A673 (cell line): ENCODE results near the gene SPATA4. TPM values are rescaled to one million over a fixed set of nuclear protein-coding genes. Genes with fewer than 3 reads are reported as not detected.

Source experiments
- BruUV-seq: library from RNA; stranded (reverse); fragments of 400-500 nt; replicated peaks from 2 replicates; lab custom pipeline; 2021; lab: Mats Ljungman, UMichigan
- CTCF ChIA-PET: fragments of 300-600 bp; sonication (Branson Sonifier 250); formaldehyde crosslinking; loops from one replicate; lab custom pipeline; 2022; ENCODE audit warnings: antibody characterized with exemption; lab: Charles Lee
- POLR2A ChIA-PET: fragments of 300-600 bp; sonication (Branson Sonifier 250); formaldehyde crosslinking; loops from one replicate; lab custom pipeline; 2022; ENCODE audit warnings: antibody characterized with exemption; ENCODE audit not compliant: low non-redundant PET; lab: Charles Lee
- DNase-seq: peaks from one replicate; pipeline ENCODE4 v3.0.0-alpha.2; 2015; ENCODE audit warnings: low spot score
- H3K27ac ChIP-seq: fragments of 200-600 bp; sonication (generic); 2 replicates; pipeline ENCODE4 v1.5.1; 2016; ENCODE audit warnings: mixed run types, low read depth, mild to moderate bottlenecking, mixed read lengths, antibody characterized with exemption, low read length; ENCODE audit not compliant: poor library complexity, severe bottlenecking
- H3K27me3 ChIP-seq: fragments of 200-600 bp; sonication (generic); replicated peaks from 2 replicates; pipeline ENCODE4 v1.6.1; 2017; ENCODE audit warnings: mixed run types, low read depth, mild to moderate bottlenecking, mixed read lengths, antibody characterized with exemption, low read length; ENCODE audit not compliant: insufficient read depth, poor library complexity
- H3K36me3 ChIP-seq: fragments of 200-600 bp; sonication (generic); 2 replicates; pipeline ENCODE4 v1.6.1; 2016; ENCODE audit warnings: mixed run types, mild to moderate bottlenecking, mixed read lengths, antibody characterized with exemption, low read length; ENCODE audit not compliant: insufficient read depth, poor library complexity, severe bottlenecking
- H3K4me1 ChIP-seq: fragments of 200-600 bp; sonication (generic); 2 replicates; pipeline ENCODE4 v1.6.1; 2017; ENCODE audit warnings: mixed run types, mild to moderate bottlenecking, mixed read lengths, antibody characterized with exemption, low read length; ENCODE audit not compliant: insufficient read depth, poor library complexity, severe bottlenecking
- H3K4me3 ChIP-seq: fragments of 200-600 bp; sonication (generic); 2 replicates; pipeline ENCODE4 v1.5.1; 2016; ENCODE audit warnings: low read depth, mixed run types, mild to moderate bottlenecking, mixed read lengths, low read length; ENCODE audit not compliant: poor library complexity, severe bottlenecking
- H3K9me3 ChIP-seq: fragments of 200-600 bp; sonication (generic); 2 replicates; pipeline ENCODE4 v1.6.1; 2016; ENCODE audit warnings: mixed run types, low read depth, mild to moderate bottlenecking, mixed read lengths, antibody characterized with exemption, low read length; ENCODE audit not compliant: poor library complexity, severe bottlenecking
- EZH2 ChIP-seq: fragments of 200-600 bp; sonication (generic); IDR thresholded peaks from 2 replicates; pipeline ENCODE4 v1.6.1; 2017; ENCODE audit warnings: borderline replicate concordance, low read depth, mild to moderate bottlenecking, mixed read lengths, antibody characterized with exemption, low read length; ENCODE audit not compliant: poor library complexity, severe bottlenecking
- intact Hi-C: fragments of 100-400 bp; cut with micrococcal nuclease; formaldehyde crosslinking; loops from one replicate; pipeline ENCODE4 v1.10.0; 2022; ENCODE audit not compliant: unreplicated experiment
- total RNA-seq: library from RNA; stranded (reverse); gene quantifications from 2 replicates; pipeline ENCODE4 v1.2.3, GENCODE V29; 2021
- TF ChIP-seq, protein P1 (sequence below): fragments of 300-800, 200-600 bp; sonication (generic); conservative IDR thresholded peaks from 2 replicates; pipeline ENCODE4 v1.5.1; 2017; ENCODE audit warnings: low read depth, mild to moderate bottlenecking, antibody characterized with exemption, low read length, moderate library complexity, mixed read lengths

The SPATA4 gene
- total RNA-seq, 1 experiment from 2014 or later: not detected

DNA sequence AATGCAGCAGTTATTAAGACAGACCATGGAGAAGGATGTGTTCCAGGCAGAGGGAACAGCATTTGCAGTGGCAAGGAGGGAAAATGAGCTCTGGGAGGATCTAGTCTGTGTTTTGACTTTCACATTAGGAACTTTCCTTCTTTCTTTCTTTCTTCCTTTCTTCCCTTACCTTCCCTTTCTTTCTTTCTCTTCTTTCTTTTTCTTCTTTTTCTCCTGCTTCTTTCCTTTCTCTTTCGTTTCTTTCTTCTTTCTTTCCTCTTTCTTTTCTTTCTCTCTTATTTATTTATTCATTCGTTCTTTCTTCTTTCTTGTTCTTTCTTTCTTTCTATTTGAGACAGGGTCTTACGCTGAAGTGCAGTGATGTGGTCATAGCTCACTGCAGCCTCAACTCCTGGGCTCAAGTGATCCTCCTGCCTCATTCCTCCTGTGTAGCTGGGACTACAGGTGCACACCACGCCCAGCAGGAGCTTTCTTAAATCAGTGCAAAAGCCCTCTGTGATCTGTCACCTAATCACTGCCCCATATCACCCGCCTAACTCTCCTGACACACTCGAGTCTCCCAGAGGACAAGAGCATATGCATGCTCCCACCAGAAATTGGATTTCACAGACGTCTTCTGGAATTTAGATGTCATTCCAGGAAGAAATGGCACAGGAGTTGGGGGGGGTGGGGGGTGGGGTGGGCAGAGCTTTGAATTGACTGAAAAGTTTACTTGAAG is 15.4 kb upstream of the SPATA4 start:
- no TSS peak for BruUV-seq

DNA sequence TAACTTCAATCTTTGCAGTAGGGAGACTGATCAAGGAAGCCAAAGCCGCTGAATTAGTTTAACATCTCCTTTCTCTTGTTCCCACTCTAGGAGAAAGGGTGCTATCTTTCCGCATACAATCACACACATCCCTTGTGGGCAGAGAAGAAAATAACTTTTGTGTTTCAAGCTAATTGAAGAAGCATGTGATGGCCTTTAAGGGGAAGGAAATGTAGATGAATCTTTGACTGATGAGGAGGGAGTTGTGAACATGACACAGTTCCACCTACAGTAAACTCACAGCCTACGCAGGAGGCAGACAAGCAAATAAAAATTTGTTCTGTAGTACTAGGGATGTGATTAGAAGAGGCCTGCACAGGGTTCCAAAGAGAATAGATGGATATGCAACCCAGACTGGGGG is 14.7 kb upstream of the SPATA4 start:
- H3K9me3 ChIP-seq: no peaks in the 10 kb centered on the region
- H3K4me1 ChIP-seq: no peaks in the 10 kb centered on the region
- TF ChIP-seq, protein P1, sequence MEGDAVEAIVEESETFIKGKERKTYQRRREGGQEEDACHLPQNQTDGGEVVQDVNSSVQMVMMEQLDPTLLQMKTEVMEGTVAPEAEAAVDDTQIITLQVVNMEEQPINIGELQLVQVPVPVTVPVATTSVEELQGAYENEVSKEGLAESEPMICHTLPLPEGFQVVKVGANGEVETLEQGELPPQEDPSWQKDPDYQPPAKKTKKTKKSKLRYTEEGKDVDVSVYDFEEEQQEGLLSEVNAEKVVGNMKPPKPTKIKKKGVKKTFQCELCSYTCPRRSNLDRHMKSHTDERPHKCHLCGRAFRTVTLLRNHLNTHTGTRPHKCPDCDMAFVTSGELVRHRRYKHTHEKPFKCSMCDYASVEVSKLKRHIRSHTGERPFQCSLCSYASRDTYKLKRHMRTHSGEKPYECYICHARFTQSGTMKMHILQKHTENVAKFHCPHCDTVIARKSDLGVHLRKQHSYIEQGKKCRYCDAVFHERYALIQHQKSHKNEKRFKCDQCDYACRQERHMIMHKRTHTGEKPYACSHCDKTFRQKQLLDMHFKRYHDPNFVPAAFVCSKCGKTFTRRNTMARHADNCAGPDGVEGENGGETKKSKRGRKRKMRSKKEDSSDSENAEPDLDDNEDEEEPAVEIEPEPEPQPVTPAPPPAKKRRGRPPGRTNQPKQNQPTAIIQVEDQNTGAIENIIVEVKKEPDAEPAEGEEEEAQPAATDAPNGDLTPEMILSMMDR: no peak
- TF ChIP-seq EZH2: no peak
- intact Hi-C loops: no loop called here
- DNase-seq: no peak
- no TSS peak for BruUV-seq
- H3K27ac ChIP-seq: no peak overlapping the region
- ChIA-PET POLR2A (no interaction called here), CTCF (no interaction called here)
- no peaks in the 10 kb centered on the region for H3K36me3 ChIP-seq
- H3K4me3 ChIP-seq: no peak overlapping the region
- no peaks in the 10 kb centered on the region for H3K27me3 ChIP-seq

More for the DNA sequence above, 15.4 kb upstream of the SPATA4 start:
- intact Hi-C loops: no loop called here
- Histone ChIP-seq H3K36me3 (no peaks in the 10 kb centered on the region), H3K9me3 (no peaks in the 10 kb centered on the region), H3K27me3 (no peaks in the 10 kb centered on the region), H3K4me3 (no peak overlapping the region), H3K4me1 (no peaks in the 10 kb centered on the region), H3K27ac (no peak overlapping the region)
- POLR2A ChIA-PET: no interaction called here
- DNase-seq: no peak
- CTCF ChIA-PET: no interaction called here
- TF ChIP-seq EZH2: no peak
- TF ChIP-seq, protein P1: no peak

DNA sequence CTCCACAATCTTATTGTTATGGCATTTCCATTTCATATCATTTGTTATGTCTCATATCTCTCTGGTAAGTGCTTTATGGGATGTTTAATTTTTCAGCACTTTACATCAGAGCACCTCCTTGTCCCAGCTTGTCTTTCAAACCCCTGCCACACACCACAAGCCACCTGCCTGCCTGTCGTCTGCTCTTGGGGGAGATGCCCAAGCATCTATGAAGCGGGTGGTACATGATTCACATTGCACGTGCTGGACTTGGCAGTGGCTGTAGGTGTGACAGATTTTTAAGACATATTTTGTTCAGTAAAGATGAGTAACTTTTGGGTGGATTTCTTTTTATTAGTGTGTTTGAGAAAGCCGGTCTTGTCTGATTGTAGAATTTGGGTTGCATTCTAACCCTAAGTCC is 14.2 kb upstream of the SPATA4 start:
- H3K27me3 ChIP-seq: no peaks in the 10 kb centered on the region
- no peak overlapping the region for H3K27ac ChIP-seq
- no peaks in the 10 kb centered on the region for H3K36me3 ChIP-seq
- no peaks in the 10 kb centered on the region for H3K9me3 ChIP-seq
- intact Hi-C loops: no loop called here
- no peaks in the 10 kb centered on the region for H3K4me1 ChIP-seq
- BruUV-seq: no TSS peak
- TF ChIP-seq EZH2: no peak
- TF ChIP-seq, protein P1: no peak
- H3K4me3 ChIP-seq: no peak overlapping the region
- no peak for DNase-seq
- ChIA-PET POLR2A (no interaction called here), CTCF (no interaction called here)
